ENCODE measurements around the gene RPL18A. TPM values are rescaled to one million over a fixed set of nuclear protein-coding genes. Genes with fewer than 3 reads are reported as not detected.
A peak's percentile ranks its signal among the peaks of the same experiment; 100 is the strongest.

The RPL18A gene
- 1,000 to 10,000 TPM in 3 of 4 donors, 100 to 1,000 TPM in 1; 799 to 1,594 (median 1,135) TPM for total RNA-seq

DNA sequence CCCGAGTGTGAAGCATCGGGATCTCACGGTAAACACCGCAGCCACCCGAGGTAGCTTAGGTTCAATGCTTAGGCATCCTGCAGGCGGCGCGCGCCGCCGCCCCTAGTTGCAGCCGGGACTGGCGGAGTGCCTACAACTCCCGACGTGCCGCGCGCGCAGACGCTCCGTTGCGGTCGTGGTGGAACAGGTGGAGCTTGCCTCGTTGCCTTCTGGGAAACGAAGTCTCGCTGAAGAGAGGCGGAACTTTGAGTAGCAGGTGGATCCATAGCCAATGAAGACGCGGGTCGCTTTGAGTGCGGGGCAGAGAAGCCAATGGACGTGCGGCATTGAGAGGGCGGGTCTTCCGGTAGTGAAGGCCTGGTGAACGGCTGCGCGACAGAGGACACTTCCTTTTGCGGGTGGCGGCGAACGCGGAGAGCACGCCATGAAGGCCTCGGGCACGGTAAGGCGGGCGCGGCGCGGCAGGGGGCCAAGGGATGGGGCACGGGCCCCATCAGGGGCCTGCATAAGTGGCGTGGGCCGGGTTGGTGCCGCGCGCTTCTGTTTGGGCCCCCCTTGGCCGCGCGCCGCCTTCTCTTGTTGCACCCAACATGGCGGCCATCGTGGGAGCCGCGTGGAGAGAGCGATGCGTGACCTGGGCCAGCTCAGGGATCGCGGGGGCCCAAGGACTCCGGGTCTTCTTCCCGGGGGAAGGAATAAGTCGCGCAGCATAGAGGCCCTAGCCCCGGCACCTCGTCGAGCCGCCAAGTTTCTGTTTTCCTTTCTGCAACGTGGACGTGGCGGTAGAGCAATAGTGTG is at the start of gene RPL18A:
Gene RPL18A (plus strand): TSS at position 378 of the 798 bp plus-strand sequence. CDS start 47 bp downstream, at position 425.
- Histone ChIP-seq H3K27ac (peak within 1 kb of the TSS; percentile 61 to 94 (median 88)), H3K4me1 (peaks cover 0 to 35% (median 8%) of the 10 kb centered on the region in 3 donors), H3K9me3 (no peaks in the 10 kb centered on the region), H3K4me3 (peak within 1 kb of the TSS; percentile 93 to 98), H3K36me3 (peaks cover 0 to 35% of the 10 kb centered on the region in 2 donors), H3K27me3 (no peaks in the 10 kb centered on the region)
- no peak for TF ChIP-seq EP300 (IDR thresholded peaks at IDR 0.05)
- peak; percentile 95 to 97 for TF ChIP-seq POLR2A (IDR thresholded peaks at IDR 0.05)
- TF ChIP-seq POLR2AphosphoS5 (IDR thresholded peaks at IDR 0.05), result peak; percentile 98
- TF ChIP-seq CTCF (IDR thresholded peaks at IDR 0.05), result peak in 3 of 4 experiments; percentile 83 to 91 (median 87)
- 0% methylated on average over 6 to 25 of the region's 80 CpGs for WGBS, 2 donors (ENCODE audit: low coverage in 1 of 2)
- ATAC-seq, result peak; percentile 100

DNA sequence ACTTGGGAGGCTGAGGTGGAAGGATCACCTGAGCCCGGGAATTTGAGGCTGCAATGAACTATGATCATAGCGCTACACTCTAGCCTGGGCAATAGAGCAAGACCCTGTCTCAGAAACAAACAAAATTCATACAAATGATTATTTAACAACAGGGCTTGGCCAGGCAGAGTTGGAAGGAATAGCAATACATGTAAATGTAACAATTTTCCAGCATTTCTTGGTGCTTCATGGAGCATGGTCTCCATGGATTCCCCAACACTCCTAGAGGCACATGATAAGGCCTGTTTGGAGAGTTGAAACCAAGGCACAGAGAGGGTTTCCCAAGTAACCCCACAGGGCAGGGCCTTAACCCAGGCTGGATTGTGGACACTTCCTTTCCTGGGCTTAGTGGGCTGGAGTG is 48.6 kb upstream of the RPL18A start:
- Histone ChIP-seq H3K4me1 (no peaks in the 10 kb centered on the region), H3K4me3 (no peak overlapping the region), H3K27ac (no peak overlapping the region), H3K9me3 (peaks cover 0 to 15% (median 0%) of the 10 kb centered on the region in 3 donors), H3K27me3 (peaks cover 80% of the 10 kb centered on the region), H3K36me3 (no peaks in the 10 kb centered on the region)
- no peak for TF ChIP-seq EP300 (IDR thresholded peaks at IDR 0.05)
- no peak for TF ChIP-seq POLR2AphosphoS5 (IDR thresholded peaks at IDR 0.05)
- TF ChIP-seq POLR2A (IDR thresholded peaks at IDR 0.05), result no peak
- TF ChIP-seq CTCF (IDR thresholded peaks at IDR 0.05), result no peak
- no peak for ATAC-seq
- WGBS, 2 donors (ENCODE audit: low coverage in 1 of 2), result 71% methylated on average over 2 of the region's 2 CpGs; no CpG with 5 or more reads in 1 of the 2 donors

GRCh38 chr19:17811681-17812080 is 48.0 kb upstream of the RPL18A start:
- peaks cover 80% of the 10 kb centered on the region for H3K27me3 ChIP-seq

GRCh38 chr19:17812099-17812498 is 47.6 kb upstream of the RPL18A start:
- peaks cover 82% of the 10 kb centered on the region for H3K27me3 ChIP-seq
- peaks cover 0 to 15% (median 0%) of the 10 kb centered on the region in 3 donors for H3K9me3 ChIP-seq
- no peaks in the 10 kb centered on the region for H3K36me3 ChIP-seq
- WGBS, 2 donors (ENCODE audit: low coverage in 1 of 2), result 100% methylated on average over 1 of the region's 5 CpGs
- H3K27ac ChIP-seq, result no peak overlapping the region
- no peak overlapping the region for H3K4me3 ChIP-seq
- no peaks in the 10 kb centered on the region for H3K4me1 ChIP-seq
- ATAC-seq, result no peak
- TF ChIP-seq CTCF (IDR thresholded peaks at IDR 0.05), result no peak
- no peak for TF ChIP-seq POLR2A (IDR thresholded peaks at IDR 0.05)
- TF ChIP-seq POLR2AphosphoS5 (IDR thresholded peaks at IDR 0.05), result no peak
- no peak for TF ChIP-seq EP300 (IDR thresholded peaks at IDR 0.05)

More at GRCh38 chr19:17811681-17812080, 48.0 kb upstream of the RPL18A start:
- H3K36me3 ChIP-seq, result no peaks in the 10 kb centered on the region
- H3K4me3 ChIP-seq, result no peak overlapping the region
- H3K9me3 ChIP-seq, result peaks cover 0 to 15% (median 0%) of the 10 kb centered on the region in 3 donors
- H3K27ac ChIP-seq, result no peak overlapping the region
- WGBS, 2 donors (ENCODE audit: low coverage in 1 of 2), result 77% methylated on average over 7 of the region's 20 CpGs; no CpG with 5 or more reads in 1 of the 2 donors
- TF ChIP-seq POLR2AphosphoS5 (IDR thresholded peaks at IDR 0.05) (no peak), EP300 (IDR thresholded peaks at IDR 0.05) (no peak), CTCF (IDR thresholded peaks at IDR 0.05) (no peak), POLR2A (IDR thresholded peaks at IDR 0.05) (no peak)
- ATAC-seq, result no peak
- H3K4me1 ChIP-seq, result no peaks in the 10 kb centered on the region
